H1 (cell line): Measurements from ENCODE around the gene SLCO2A1. TPM values are rescaled to one million over a fixed set of nuclear protein-coding genes. Genes with fewer than 3 reads are reported as not detected.

Source experiments
- EGR1 ChIP-seq: IDR thresholded peaks from 2 replicates; pipeline ENCODE4 v1.6.1; 2011; ENCODE audit warnings: low read depth, low read length, borderline replicate concordance
- FOSL1 ChIP-seq: IDR thresholded peaks from 2 replicates; pipeline ENCODE4 v1.6.1; 2011; ENCODE audit warnings: mild to moderate bottlenecking, low read depth, low read length, moderate library complexity; ENCODE audit not compliant: insufficient read depth
- KDM5A ChIP-seq: fragments of 200-600 bp; IDR thresholded peaks from 2 replicates; pipeline ENCODE4 v1.7.1; 2012; ENCODE audit warnings: mild to moderate bottlenecking, low read length, inconsistent platforms, mixed read lengths
- RNF2 ChIP-seq: fragments of 200-900, 300-1000 bp; sonication (generic); IDR thresholded peaks from 2 replicates; pipeline ENCODE4 v1.7.1; 2016; ENCODE audit warnings: borderline replicate concordance, low read depth, mild to moderate bottlenecking, antibody characterized with exemption, low read length; ENCODE audit not compliant: poor library complexity, severe bottlenecking; ENCODE audit errors: missing control alignments
- RXRA ChIP-seq: IDR thresholded peaks from 2 replicates; pipeline ENCODE4 v1.6.1; 2011; ENCODE audit warnings: low read depth, mild to moderate bottlenecking, low read length, moderate library complexity; ENCODE audit not compliant: insufficient read depth
- polyA plus RNA-seq, 7 experiments: library from polyadenylated mRNA; depleted of rRNA in 3 of 7; stranded (reverse) in 5 of 7; unstranded in 2 of 7; fragments of >200 nt in 5 of 7; fragments of 200-250 nt in 2 of 7; gene quantifications; 1 replicate in 5 of 7; 2 replicates in 1 of 7; 4 replicates in 1 of 7; pipeline versions ENCODE4 v1.2.1 to v1.2.3, GENCODE V29; 2011 to 2013; ENCODE audit warnings: missing spikeins in 2 of 7, mixed read lengths in 2 of 7
- total RNA-seq: library from RNA; stranded (reverse); fragmentation: NEBNext Ultra II Directional; extraction: Animal tissue kit (Norgen Biotek cat#: 25700); gene quantifications from 2 replicates; pipeline ENCODE4 v1.2.1, GENCODE V29; 2021

Gene SLCO2A1
- total and polyA plus RNA-seq, 2 of the 8 experiments (the other 6 are each of a cell fraction or from before 2014, with no cell fraction given) = 1.1 to 2.3 TPM

- TF ChIP-seq RNF2 (no peak), KDM5A (no peak), FOSL1 (no peak), RXRA (no peak), EGR1 (no peak)
- TF ChIP-seq, all 59 proteins: peak for 0
These were observed 65.9 kb downstream of the SLCO2A1 start (continued) for GRCh38 chr3:133963657-133964396.
